Fibroblast of lung (primary cell): Measurements from ENCODE around the gene GPR55.

ENCODE experiments used
- EZH2 ChIP-seq: IDR thresholded peaks from 2 replicates; pipeline ENCODE4 v1.5.1; 2012; ENCODE audit warnings: low read length, control low read depth, mild to moderate bottlenecking; ENCODE audit errors: missing control alignments
- TF ChIP-seq, protein P1 (sequence below), 2 donors: IDR thresholded peaks in 1 of 2; conservative IDR thresholded peaks in 1 of 2; 1 replicate in 1 of 2; 2 replicates in 1 of 2; pipeline ENCODE4 v1.5.1; 2011 to 2012; ENCODE audit warnings: low read length in 2 of 2, control low read depth in 1 of 2, inconsistent platforms in 1 of 2, low read depth in 1 of 2, mild to moderate bottlenecking in 1 of 2

DNA sequence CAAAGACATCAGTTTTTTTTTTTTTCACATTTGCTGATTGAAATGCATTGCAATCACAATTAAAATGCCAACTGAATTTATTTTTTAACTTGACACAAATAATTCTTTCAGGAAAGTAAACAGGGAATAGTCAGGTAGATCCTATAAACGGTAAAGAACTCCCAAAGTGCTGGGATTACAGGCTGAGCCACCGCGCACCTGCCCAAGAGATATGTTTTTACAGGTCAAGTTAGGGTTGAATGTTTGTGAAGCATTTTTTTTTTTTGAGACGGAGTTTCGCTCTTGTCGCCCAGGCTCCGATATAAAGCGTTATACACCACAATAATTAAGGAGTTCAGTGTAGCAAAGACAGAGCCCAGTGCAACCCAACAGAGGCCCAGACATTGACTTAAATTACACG, 45.2 kb downstream of the GPR55 start:
- TF ChIP-seq, protein P1, sequence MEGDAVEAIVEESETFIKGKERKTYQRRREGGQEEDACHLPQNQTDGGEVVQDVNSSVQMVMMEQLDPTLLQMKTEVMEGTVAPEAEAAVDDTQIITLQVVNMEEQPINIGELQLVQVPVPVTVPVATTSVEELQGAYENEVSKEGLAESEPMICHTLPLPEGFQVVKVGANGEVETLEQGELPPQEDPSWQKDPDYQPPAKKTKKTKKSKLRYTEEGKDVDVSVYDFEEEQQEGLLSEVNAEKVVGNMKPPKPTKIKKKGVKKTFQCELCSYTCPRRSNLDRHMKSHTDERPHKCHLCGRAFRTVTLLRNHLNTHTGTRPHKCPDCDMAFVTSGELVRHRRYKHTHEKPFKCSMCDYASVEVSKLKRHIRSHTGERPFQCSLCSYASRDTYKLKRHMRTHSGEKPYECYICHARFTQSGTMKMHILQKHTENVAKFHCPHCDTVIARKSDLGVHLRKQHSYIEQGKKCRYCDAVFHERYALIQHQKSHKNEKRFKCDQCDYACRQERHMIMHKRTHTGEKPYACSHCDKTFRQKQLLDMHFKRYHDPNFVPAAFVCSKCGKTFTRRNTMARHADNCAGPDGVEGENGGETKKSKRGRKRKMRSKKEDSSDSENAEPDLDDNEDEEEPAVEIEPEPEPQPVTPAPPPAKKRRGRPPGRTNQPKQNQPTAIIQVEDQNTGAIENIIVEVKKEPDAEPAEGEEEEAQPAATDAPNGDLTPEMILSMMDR (conservative IDR thresholded peaks at IDR 0.05 in 1 of 2, IDR thresholded peaks at IDR 0.05 in 1 of 2; ENCODE audit: low read depth in 1 of 2, low read length in 2 of 2) = no peak
- no peak for TF ChIP-seq EZH2
